Esophagus squamous epithelium (tissue), 5 donors: ENCODE measurements around the gene HUS1B. TPM values are rescaled to one million over a fixed set of nuclear protein-coding genes. Genes with fewer than 3 reads are reported as not detected.

Experiments used
- DNase-seq: peaks from one replicate; lab custom pipeline; 2025; lab: John Stamatoyannopoulos, UW
- H3K27ac ChIP-seq, 4 donors: fragments of 200-600 bp; sonication (generic); one replicate each; pipeline ENCODE4 v1.5.1; 2016 to 2019; ENCODE audit warnings: mild to moderate bottlenecking in 1 of 4
- H3K27me3 ChIP-seq, 4 donors: fragments of 200-600 bp; sonication (generic); 1 replicate in 3 of 4; 2 replicates in 1 of 4; pipeline versions ENCODE4 v1.5.1 to v1.6.0; 2017 to 2021; ENCODE audit warnings: antibody characterized with exemption in 1 of 4
- H3K36me3 ChIP-seq, 3 donors: fragments of 200-600 bp; sonication (generic); one replicate each; pipeline ENCODE4 v1.5.1; 2016 to 2019
- H3K4me1 ChIP-seq, 3 donors: fragments of 200-600 bp; sonication (generic); one replicate each; pipeline ENCODE4 v1.5.1; 2017 to 2019
- H3K4me3 ChIP-seq, 4 donors: fragments of 200-600 bp; sonication (generic); 1 replicate in 3 of 4; 2 replicates in 1 of 4; pipeline ENCODE4 v1.5.1; 2016 to 2019; ENCODE audit warnings: mild to moderate bottlenecking in 2 of 4, moderate library complexity in 1 of 4
- H3K9me3 ChIP-seq, 3 donors: fragments of 200-600 bp; sonication (generic); one replicate each; pipeline ENCODE4 v1.5.1; 2016 to 2019
- CTCF ChIP-seq, 6 experiments: fragments of 450-650 bp in 4 of 6; fragments of 200-600 bp in 2 of 6; sonication (generic) in 2 of 6; IDR thresholded peaks; one replicate each; pipeline ENCODE4 v1.5.1; 2016 to 2019; ENCODE audit warnings: antibody characterized with exemption in 6 of 6, mild to moderate bottlenecking in 4 of 6, moderate library complexity in 4 of 6
- POLR2A ChIP-seq, 4 donors: fragments of 450-650 bp; IDR thresholded peaks; one replicate each; pipeline ENCODE4 v1.6.1; 2017; ENCODE audit warnings: antibody characterized with exemption in 4 of 4, mild to moderate bottlenecking in 4 of 4, moderate library complexity in 3 of 4
- whole genome bisulfite sequencing, 2 donors: methylation state at CpG; one replicate each; pipeline ENCODE4 v1.1.5; 2018; 5-methylcytosine and 5-hydroxymethylcytosine counted together
- intact Hi-C: fragments of 100-400 bp; cut with DNase I; formaldehyde crosslinking; loops from one replicate; pipeline ENCODE4 v1.15.0; 2022
- total RNA-seq, 4 donors: library from RNA; depleted of rRNA; stranded (reverse); fragments of >200 nt; gene quantifications; one replicate each; pipeline ENCODE4 v1.1.0, GENCODE V29; 2016
- donor health status: DM: yes; HTN: yes; CAD: no.

Gene HUS1B
- total RNA-seq, 4 donors from 2014 or later: 0.30 to 3.4 (median 2.7) TPM; not detected in 1

DNA sequence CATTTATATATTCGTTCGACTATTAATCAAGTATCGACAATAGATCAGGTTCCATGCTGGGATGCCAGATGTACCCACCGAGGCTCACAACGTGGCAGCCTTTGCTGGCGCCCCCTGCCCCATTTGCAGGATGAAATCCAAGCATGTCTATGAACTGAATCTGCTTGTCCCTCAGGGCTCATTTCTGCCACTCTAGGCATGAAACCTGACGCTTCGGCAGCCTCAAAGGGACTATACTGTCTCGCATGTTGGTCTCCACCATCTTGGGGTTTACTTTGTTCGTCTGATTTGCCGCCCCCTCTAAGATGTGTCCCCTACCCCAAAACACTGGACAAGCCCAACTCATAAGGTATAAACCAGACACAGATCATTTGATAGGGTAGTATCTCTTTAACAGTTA is 36.7 kb downstream of the HUS1B start:
- Histone ChIP-seq H3K36me3 (peaks cover 0 to 54% (median 0%) of the 10 kb centered on the region in 3 donors), H3K4me1 (no peaks in the 10 kb centered on the region), H3K9me3 (no peaks in the 10 kb centered on the region), H3K4me3 (no peak overlapping the region), H3K27ac (no peak overlapping the region), H3K27me3 (no peaks in the 10 kb centered on the region)
- no peak for TF ChIP-seq POLR2A (IDR thresholded peaks at IDR 0.05)
- TF ChIP-seq CTCF (IDR thresholded peaks at IDR 0.05): no peak
- WGBS, 2 donors: 92 to 97% methylated on average over 11 of the region's 11 CpGs
- no peak for DNase-seq
- intact Hi-C loops: no loop called here

- no peaks in the 10 kb centered on the region for H3K27me3 ChIP-seq
- no peak overlapping the region for H3K4me3 ChIP-seq
- TF ChIP-seq POLR2A (IDR thresholded peaks at IDR 0.05) (no peak), CTCF (IDR thresholded peaks at IDR 0.05) (no peak)
- WGBS, 2 donors: 90 to 91% methylated on average over 11 of the region's 11 CpGs
- no peaks in the 10 kb centered on the region for H3K9me3 ChIP-seq
- no peak overlapping the region for H3K27ac ChIP-seq
- H3K4me1 ChIP-seq: no peaks in the 10 kb centered on the region
- peaks cover 0 to 63% (median 0%) of the 10 kb centered on the region in 3 donors for H3K36me3 ChIP-seq
- no peak for DNase-seq
- intact Hi-C loops: no loop called here
These were observed 39.3 kb downstream of the HUS1B start for GRCh38 chr6:617456-618100.

DNA sequence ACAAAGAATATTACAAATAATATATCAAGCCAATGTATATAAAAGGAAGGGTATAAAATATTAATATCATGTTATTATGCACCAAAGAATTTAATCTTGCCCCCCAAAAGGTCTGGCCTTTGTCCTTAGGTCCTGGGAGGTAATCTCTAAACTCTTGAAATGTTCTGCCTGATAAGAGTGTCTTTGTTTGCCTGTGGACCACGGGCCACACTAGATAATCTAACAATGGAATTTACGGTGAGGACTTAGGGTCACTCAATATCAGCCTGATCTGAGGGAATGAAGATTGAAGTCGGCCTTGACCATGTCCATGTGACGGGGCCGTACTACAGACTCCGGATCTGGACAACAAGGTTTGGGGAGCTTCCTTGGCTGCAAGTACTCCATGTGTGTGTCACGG is 42.9 kb downstream of the HUS1B start:
- no peak for DNase-seq
- Histone ChIP-seq H3K27me3 (no peaks in the 10 kb centered on the region), H3K27ac (no peak overlapping the region), H3K9me3 (no peaks in the 10 kb centered on the region), H3K4me3 (no peak overlapping the region), H3K36me3 (peaks cover 0 to 53% (median 0%) of the 10 kb centered on the region in 3 donors), H3K4me1 (peaks cover 0 to 6% (median 0%) of the 10 kb centered on the region in 3 donors)
- intact Hi-C loops: no loop called here
- TF ChIP-seq POLR2A (IDR thresholded peaks at IDR 0.05) (no peak), CTCF (IDR thresholded peaks at IDR 0.05) (no peak)
- 88 to 95% methylated on average over 6 to 7 of the region's 7 CpGs for WGBS, 2 donors

DNA sequence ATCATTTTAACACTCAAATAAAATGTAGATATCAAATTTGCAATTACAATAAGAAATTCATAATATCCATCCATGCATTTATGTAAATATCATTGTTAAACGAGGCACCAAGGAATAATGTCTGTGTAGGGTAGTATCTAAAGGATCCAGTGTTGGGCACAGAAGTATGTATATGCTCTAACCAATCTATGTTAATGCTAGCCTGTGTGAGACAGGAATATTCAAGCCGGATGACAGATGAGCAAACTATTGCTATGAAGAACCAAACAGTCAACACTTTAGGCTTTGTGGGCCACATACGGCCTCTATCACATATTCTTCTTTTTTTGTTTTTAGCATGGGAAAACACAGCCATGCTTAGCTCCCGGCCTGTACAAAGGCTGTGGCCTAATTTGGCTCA is 45.0 kb downstream of the HUS1B start:
- Histone ChIP-seq H3K36me3 (peaks cover 0 to 55% (median 3%) of the 10 kb centered on the region in 3 donors), H3K4me1 (peaks cover 0 to 6% (median 0%) of the 10 kb centered on the region in 3 donors), H3K4me3 (no peak overlapping the region), H3K9me3 (no peaks in the 10 kb centered on the region), H3K27me3 (no peaks in the 10 kb centered on the region), H3K27ac (no peak overlapping the region)
- WGBS, 2 donors: 50 to 65% methylated on average over 4 of the region's 4 CpGs
- intact Hi-C loops: no loop called here
- no peak for DNase-seq
- TF ChIP-seq CTCF (IDR thresholded peaks at IDR 0.05) (no peak), POLR2A (IDR thresholded peaks at IDR 0.05) (no peak)

DNA sequence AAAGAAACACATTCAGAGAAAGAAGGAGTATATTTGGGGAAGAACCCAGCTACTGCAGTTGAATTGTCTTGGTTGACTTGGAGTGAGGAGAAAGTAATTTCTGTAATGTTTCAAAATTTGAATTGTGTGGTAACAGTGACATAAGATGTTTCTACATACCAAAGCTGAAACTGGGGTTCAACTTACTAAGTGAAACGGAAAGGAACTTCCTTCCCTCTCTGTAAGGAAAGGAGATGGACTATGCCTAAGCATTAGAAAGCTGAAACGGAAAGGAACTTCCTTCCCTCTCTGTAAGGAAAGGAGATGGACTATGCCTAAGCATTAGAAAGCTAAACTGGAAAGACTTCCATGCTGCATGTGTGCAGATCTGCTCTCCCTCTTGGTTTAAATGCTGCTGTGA is 46.0 kb downstream of the HUS1B start:
- no peak for DNase-seq
- Histone ChIP-seq H3K36me3 (peaks cover 0 to 57% (median 3%) of the 10 kb centered on the region in 3 donors), H3K4me3 (no peak overlapping the region), H3K4me1 (peaks cover 0 to 6% (median 0%) of the 10 kb centered on the region in 3 donors), H3K27ac (no peak overlapping the region), H3K27me3 (no peaks in the 10 kb centered on the region), H3K9me3 (no peaks in the 10 kb centered on the region)
- intact Hi-C loops: no loop called here
- 55% methylated on average over 2 of the region's 2 CpGs for WGBS, 2 donors
- TF ChIP-seq CTCF (IDR thresholded peaks at IDR 0.05) (no peak), POLR2A (IDR thresholded peaks at IDR 0.05) (no peak)
